HepG2 (cell line): ENCODE results near the gene LYSMD1. TPM values are rescaled to one million over a fixed set of nuclear protein-coding genes. Genes with fewer than 3 reads are reported as not detected.

Experiments
- ASH2L ChIP-seq: fragments of 300-600, 200-600 bp; sonication (generic); IDR thresholded peaks from 2 replicates; pipeline ENCODE4 v1.7.0; 2017; ENCODE audit warnings: low read depth, mild to moderate bottlenecking, moderate library complexity, mixed read lengths, low read length; ENCODE audit not compliant: insufficient read length
- CEBPZ ChIP-seq: IDR thresholded peaks from 2 replicates; pipeline ENCODE4 v1.6.1; 2012; ENCODE audit warnings: low read length, improper control_type of control experiment
- CREB1 ChIP-seq, 2 experiments: fragments of 450-650 bp in 1 of 2; IDR thresholded peaks; 2 replicates each; pipeline ENCODE4 v1.6.1; 2016 to 2017; ENCODE audit warnings: control low read depth in 1 of 2, mild to moderate bottlenecking in 1 of 2, missing compliant biosample characterization in 1 of 2, missing genetic modification characterization in 1 of 2
- HNRNPUL1 ChIP-seq: fragments of 200-400 bp; formaldehyde crosslinking; IDR thresholded peaks from 2 replicates; pipeline ENCODE4 v1.6.1; 2017; ENCODE audit warnings: low read depth, mild to moderate bottlenecking, low read length, moderate library complexity
- MYNN ChIP-seq: sonication (generic); formaldehyde crosslinking; IDR thresholded peaks from 2 replicates; pipeline ENCODE4 v1.4.0; 2020; ENCODE audit warnings: mild to moderate bottlenecking, low read depth, missing genetic modification reagents
- RARA ChIP-seq: IDR thresholded peaks from 2 replicates; pipeline ENCODE4 v1.6.1; 2016; ENCODE audit warnings: missing genetic modification reagents, missing compliant biosample characterization
- REXO4 ChIP-seq: sonication (generic); formaldehyde crosslinking; IDR thresholded peaks from 2 replicates; pipeline ENCODE4 v1.8.0; 2022; ENCODE audit warnings: missing genetic modification reagents, mild to moderate bottlenecking, borderline replicate concordance
- TIGD3 ChIP-seq: sonication (generic); formaldehyde crosslinking; IDR thresholded peaks from 2 replicates; pipeline ENCODE4 v1.5.1; 2020; ENCODE audit warnings: mild to moderate bottlenecking, missing genetic modification reagents, borderline replicate concordance
- YEATS4 ChIP-seq: sonication (generic); formaldehyde crosslinking; IDR thresholded peaks from 2 replicates; pipeline ENCODE4 v1.4.0; 2020; ENCODE audit warnings: missing genetic modification reagents, borderline replicate concordance
- ZBTB14 ChIP-seq: sonication (generic); formaldehyde crosslinking; IDR thresholded peaks from 2 replicates; pipeline ENCODE4 v1.4.0; 2020; ENCODE audit warnings: missing genetic modification reagents
- ZFAT ChIP-seq: sonication (generic); formaldehyde crosslinking; conservative IDR thresholded peaks from 2 replicates; pipeline ENCODE4 v1.8.1; 2023; ENCODE audit warnings: missing genetic modification reagents, inconsistent platforms
- ZNF160 ChIP-seq: sonication (generic); formaldehyde crosslinking; IDR thresholded peaks from 2 replicates; pipeline ENCODE4 v1.8.0; 2022; ENCODE audit warnings: mild to moderate bottlenecking, inconsistent platforms, missing genetic modification reagents
- ZNF263 ChIP-seq: sonication (generic); formaldehyde crosslinking; IDR thresholded peaks from 2 replicates; pipeline ENCODE4 v1.4.0; 2020; ENCODE audit warnings: missing genetic modification reagents
- ZNF782 ChIP-seq: sonication (generic); formaldehyde crosslinking; IDR thresholded peaks from 2 replicates; pipeline ENCODE4 v1.4.0; 2020; ENCODE audit warnings: missing genetic modification reagents, mild to moderate bottlenecking, borderline replicate concordance
- ZUFSP ChIP-seq: sonication (generic); formaldehyde crosslinking; IDR thresholded peaks from 2 replicates; pipeline ENCODE4 v1.9.0; 2021; ENCODE audit warnings: missing genetic modification reagents, mild to moderate bottlenecking, borderline replicate concordance
- polyA plus RNA-seq, 8 experiments: library from polyadenylated mRNA; depleted of rRNA in 3 of 8; stranded (reverse) in 7 of 8; unstranded in 1 of 8; fragments of >200 nt; fragmentation: Illumina TruSeq in 4 of 8; extraction: Trizol in 4 of 8; gene quantifications; 2 replicates each; pipeline versions ENCODE4 v1.2.1 to v1.2.3, GENCODE V29; 2011 to 2016; ENCODE audit warnings: low read depth in 4 of 8, missing spikeins in 1 of 8, mixed read lengths in 1 of 8; ENCODE audit not compliant: insufficient read depth in 1 of 8
- total RNA-seq, 5 experiments: library from RNA; depleted of rRNA; stranded (reverse); fragments of >200 nt; fragmentation: Illumina TruSeq; extraction: Trizol; gene quantifications; 2 replicates each; pipeline ENCODE4 v1.2.3, GENCODE V29; 2016; ENCODE audit warnings: low read depth in 1 of 5
- TF ChIP-seq, protein P1 (sequence below): sonication (generic); formaldehyde crosslinking; IDR thresholded peaks from 2 replicates; pipeline ENCODE4 v1.5.0; 2020; ENCODE audit warnings: mild to moderate bottlenecking, missing genetic modification reagents
- TF ChIP-seq, protein P2 (sequence below): sonication (generic); formaldehyde crosslinking; IDR thresholded peaks from 2 replicates; pipeline ENCODE4 v1.4.0; 2020; ENCODE audit warnings: mild to moderate bottlenecking, missing genetic modification reagents

Gene LYSMD1
- total and polyA plus RNA-seq, 2 of the 13 experiments (the other 11 are each of a cell fraction or from before 2014, with no cell fraction given), result 3.8 to 4.8 TPM

DNA sequence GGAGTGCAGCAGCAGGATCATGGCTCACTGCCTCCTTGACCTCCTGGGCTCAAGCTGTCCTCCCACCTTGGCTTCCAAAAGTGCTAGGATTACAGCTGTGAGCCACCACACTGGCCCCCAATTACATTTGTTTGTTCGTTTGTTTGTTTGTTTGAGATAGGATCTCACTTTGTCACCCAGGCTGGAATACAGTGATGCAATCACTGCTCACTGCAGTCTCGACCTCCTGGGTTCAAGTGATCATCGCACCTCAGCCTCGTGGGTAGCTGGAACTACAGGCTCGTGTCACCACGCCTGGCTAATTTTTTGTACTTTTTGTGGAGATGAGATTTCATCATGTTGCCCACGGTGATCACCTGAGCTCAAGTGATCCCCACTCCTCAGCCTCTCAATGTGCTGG is 26.3 kb upstream of the LYSMD1 start (continued):
- TF ChIP-seq MYNN, result no peak
- TF ChIP-seq ZBTB14 (CRISPR knock-in tag), result no peak
- TF ChIP-seq ZUFSP (CRISPR knock-in tag), result no peak
- TF ChIP-seq, protein P1, sequence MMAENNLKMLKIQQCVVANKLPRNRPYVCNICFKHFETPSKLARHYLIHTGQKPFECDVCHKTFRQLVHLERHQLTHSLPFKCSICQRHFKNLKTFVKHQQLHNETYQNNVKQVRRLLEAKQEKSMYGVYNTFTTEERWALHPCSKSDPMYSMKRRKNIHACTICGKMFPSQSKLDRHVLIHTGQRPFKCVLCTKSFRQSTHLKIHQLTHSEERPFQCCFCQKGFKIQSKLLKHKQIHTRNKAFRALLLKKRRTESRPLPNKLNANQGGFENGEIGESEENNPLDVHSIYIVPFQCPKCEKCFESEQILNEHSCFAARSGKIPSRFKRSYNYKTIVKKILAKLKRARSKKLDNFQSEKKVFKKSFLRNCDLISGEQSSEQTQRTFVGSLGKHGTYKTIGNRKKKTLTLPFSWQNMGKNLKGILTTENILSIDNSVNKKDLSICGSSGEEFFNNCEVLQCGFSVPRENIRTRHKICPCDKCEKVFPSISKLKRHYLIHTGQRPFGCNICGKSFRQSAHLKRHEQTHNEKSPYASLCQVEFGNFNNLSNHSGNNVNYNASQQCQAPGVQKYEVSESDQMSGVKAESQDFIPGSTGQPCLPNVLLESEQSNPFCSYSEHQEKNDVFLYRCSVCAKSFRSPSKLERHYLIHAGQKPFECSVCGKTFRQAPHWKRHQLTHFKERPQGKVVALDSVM, result no peak
- no peak for TF ChIP-seq ZNF263 (CRISPR knock-in tag)
- no peak for TF ChIP-seq ZNF782 (CRISPR knock-in tag)
- no peak for TF ChIP-seq CEBPZ
- no peak for TF ChIP-seq HNRNPUL1
- no peak for TF ChIP-seq ASH2L
- no peak for TF ChIP-seq ZNF160
- TF ChIP-seq TIGD3 (CRISPR knock-in tag), result no peak
- no peak for TF ChIP-seq ZFAT (CRISPR knock-in tag)
- TF ChIP-seq YEATS4 (CRISPR knock-in tag), result no peak
- no peak for TF ChIP-seq CREB1 (IDR thresholded peaks at IDR 0.05)
- TF ChIP-seq CREB1 (CRISPR knock-in tag; IDR thresholded peaks at IDR 0.05), result no peak
- TF ChIP-seq, protein P2, sequence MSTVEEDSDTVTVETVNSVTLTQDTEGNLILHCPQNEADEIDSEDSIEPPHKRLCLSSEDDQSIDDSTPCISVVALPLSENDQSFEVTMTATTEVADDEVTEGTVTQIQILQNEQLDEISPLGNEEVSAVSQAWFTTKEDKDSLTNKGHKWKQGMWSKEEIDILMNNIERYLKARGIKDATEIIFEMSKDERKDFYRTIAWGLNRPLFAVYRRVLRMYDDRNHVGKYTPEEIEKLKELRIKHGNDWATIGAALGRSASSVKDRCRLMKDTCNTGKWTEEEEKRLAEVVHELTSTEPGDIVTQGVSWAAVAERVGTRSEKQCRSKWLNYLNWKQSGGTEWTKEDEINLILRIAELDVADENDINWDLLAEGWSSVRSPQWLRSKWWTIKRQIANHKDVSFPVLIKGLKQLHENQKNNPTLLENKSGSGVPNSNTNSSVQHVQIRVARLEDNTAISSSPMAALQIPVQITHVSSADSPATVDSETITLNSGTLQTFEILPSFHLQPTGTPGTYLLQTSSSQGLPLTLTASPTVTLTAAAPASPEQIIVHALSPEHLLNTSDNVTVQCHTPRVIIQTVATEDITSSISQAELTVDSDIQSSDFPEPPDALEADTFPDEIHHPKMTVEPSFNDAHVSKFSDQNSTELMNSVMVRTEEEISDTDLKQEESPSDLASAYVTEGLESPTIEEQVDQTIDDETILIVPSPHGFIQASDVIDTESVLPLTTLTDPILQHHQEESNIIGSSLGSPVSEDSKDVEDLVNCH, result no peak
- TF ChIP-seq REXO4, result no peak
- TF ChIP-seq RARA (CRISPR knock-in tag), result no peak
